ENCODE data around the gene PLA2G4C.

Gene PLA2G4C

GRCh38 chr19:48152551-48152950, 41.9 kb upstream of the PLA2G4C start:
- no peaks in the 10 kb centered on the region for H3K9me2 ChIP-seq (replicated peaks; ENCODE audit: insufficient read depth, low read length)

GRCh38 chr19:48149430-48149829, 38.8 kb upstream of the PLA2G4C start:
- H3K9me2 ChIP-seq (replicated peaks; ENCODE audit: insufficient read depth, low read length): no peaks in the 10 kb centered on the region
- H3K4me2 ChIP-seq (ENCODE audit: low read depth, low read length, poor library complexity, severe bottlenecking): no peak overlapping the region
- peaks cover 12% of the 10 kb centered on the region; the same call in 1 of the 2 replicates for H3K36me3 ChIP-seq (ENCODE audit: low read length)
- no peak overlapping the region for H3K4me3 ChIP-seq (ENCODE audit: insufficient read depth, low read length, poor library complexity, severe bottlenecking)
- H3K9ac ChIP-seq (ENCODE audit: low read length): no peak overlapping the region
- no peaks in the 10 kb centered on the region for H3K27me3 ChIP-seq (ENCODE audit: low read length)
- H4K20me1 ChIP-seq (ENCODE audit: low read depth, low read length): no peaks in the 10 kb centered on the region
- no peaks in the 10 kb centered on the region for H3F3A ChIP-seq (ENCODE audit: insufficient read depth)
- H3K79me2 ChIP-seq (ENCODE audit: insufficient read depth, low read length): no peaks in the 10 kb centered on the region
- no peak overlapping the region for H2AFZ ChIP-seq (ENCODE audit: low read depth, low read length, severe bottlenecking)
- TF ChIP-seq EZH2phosphoT487 (conservative IDR thresholded peaks at IDR 0.05; ENCODE audit: low read length) (no peak), CTCF (IDR thresholded peaks at IDR 0.05; ENCODE audit: insufficient read depth, low read length, poor library complexity, severe bottlenecking) (no peak)
- H3K9me3 ChIP-seq (ENCODE audit: insufficient read depth, low read length): no peaks in the 10 kb centered on the region
- no peak overlapping the region for H3K27ac ChIP-seq (ENCODE audit: low read depth, low read length)

More at GRCh38 chr19:48152551-48152950, 41.9 kb upstream of the PLA2G4C start:
- peak; percentile 60 for TF ChIP-seq CTCF (IDR thresholded peaks at IDR 0.05; ENCODE audit: insufficient read depth, low read length, poor library complexity, severe bottlenecking)
- TF ChIP-seq EZH2phosphoT487 (conservative IDR thresholded peaks at IDR 0.05; ENCODE audit: low read length): no peak
- no peak overlapping the region for H3K4me2 ChIP-seq (ENCODE audit: low read depth, low read length, poor library complexity, severe bottlenecking)
- H3K36me3 ChIP-seq (ENCODE audit: low read length): peaks cover 9% of the 10 kb centered on the region; the same call in 1 of the 2 replicates
- no peak overlapping the region for H3K4me3 ChIP-seq (ENCODE audit: insufficient read depth, low read length, poor library complexity, severe bottlenecking)
- no peak overlapping the region for H3K9ac ChIP-seq (ENCODE audit: low read length)
- H4K20me1 ChIP-seq (ENCODE audit: low read depth, low read length): no peaks in the 10 kb centered on the region
- no peak overlapping the region for H3K27ac ChIP-seq (ENCODE audit: low read depth, low read length)
- no peak overlapping the region for H2AFZ ChIP-seq (ENCODE audit: low read depth, low read length, severe bottlenecking)
- H3K79me2 ChIP-seq (ENCODE audit: insufficient read depth, low read length): no peaks in the 10 kb centered on the region
- H3K27me3 ChIP-seq (ENCODE audit: low read length): no peaks in the 10 kb centered on the region
- no peaks in the 10 kb centered on the region for H3F3A ChIP-seq (ENCODE audit: insufficient read depth)
- no peaks in the 10 kb centered on the region for H3K9me3 ChIP-seq (ENCODE audit: insufficient read depth, low read length)

GRCh38 chr19:48148576-48148975, 38.0 kb upstream of the PLA2G4C start:
- TF ChIP-seq EZH2phosphoT487 (conservative IDR thresholded peaks at IDR 0.05; ENCODE audit: low read length): no peak
- TF ChIP-seq CTCF (IDR thresholded peaks at IDR 0.05; ENCODE audit: insufficient read depth, low read length, poor library complexity, severe bottlenecking): no peak
- no peaks in the 10 kb centered on the region for H3K9me2 ChIP-seq (replicated peaks; ENCODE audit: insufficient read depth, low read length)
- no peak overlapping the region for H3K4me2 ChIP-seq (ENCODE audit: low read depth, low read length, poor library complexity, severe bottlenecking)
- H4K20me1 ChIP-seq (ENCODE audit: low read depth, low read length): no peaks in the 10 kb centered on the region
- H3K4me3 ChIP-seq (ENCODE audit: insufficient read depth, low read length, poor library complexity, severe bottlenecking): no peak overlapping the region
- H3F3A ChIP-seq (ENCODE audit: insufficient read depth): no peaks in the 10 kb centered on the region
- no peak overlapping the region for H2AFZ ChIP-seq (ENCODE audit: low read depth, low read length, severe bottlenecking)
- no peaks in the 10 kb centered on the region for H3K27me3 ChIP-seq (ENCODE audit: low read length)
- no peaks in the 10 kb centered on the region for H3K79me2 ChIP-seq (ENCODE audit: insufficient read depth, low read length)
- no peak overlapping the region for H3K9ac ChIP-seq (ENCODE audit: low read length)
- H3K9me3 ChIP-seq (ENCODE audit: insufficient read depth, low read length): no peaks in the 10 kb centered on the region
- peaks cover 12% of the 10 kb centered on the region; the same call in 1 of the 2 replicates for H3K36me3 ChIP-seq (ENCODE audit: low read length)
- no peak overlapping the region for H3K27ac ChIP-seq (ENCODE audit: low read depth, low read length)
